Prostate gland (tissue), 2 donors: Measurements from ENCODE around the gene DGCR8.

Experiments
- CTCF ChIP-seq, 4 experiments: fragments of 200-600 bp in 2 of 4; fragments of 450-650 bp in 2 of 4; sonication (generic) in 2 of 4; IDR thresholded peaks; 1 replicate in 3 of 4; 2 replicates in 1 of 4; pipeline ENCODE4 v1.5.1; 2016 to 2019; ENCODE audit warnings: antibody characterized with exemption in 4 of 4, mild to moderate bottlenecking in 2 of 4, moderate library complexity in 2 of 4
- POLR2AphosphoS5 ChIP-seq: sonication (generic); formaldehyde crosslinking; IDR thresholded peaks from one replicate; pipeline ENCODE4 v1.6.1; 2017; ENCODE audit warnings: antibody characterized with exemption

GRCh38 chr22:20132686-20133246, 52.7 kb downstream of the DGCR8 start:
- TF ChIP-seq POLR2AphosphoS5 (no peak), CTCF (IDR thresholded peaks at IDR 0.05) (no peak)
